Spleen (tissue), 11 donors: Measurements from ENCODE around the gene DAPK2. TPM values are rescaled to one million over a fixed set of nuclear protein-coding genes. Genes with fewer than 3 reads are reported as not detected.

Source experiments
- DNase-seq: peaks from one replicate; pipeline ENCODE4 v3.0.0-alpha.2; 2020
- H3K27ac ChIP-seq, 8 donors: fragments of 200-600 bp; sonication (generic) in 7 of 8; 1 replicate in 4 of 8; 2 replicates in 4 of 8; pipeline versions ENCODE4 v1.5.0 to v1.8.0; 2016 to 2021; ENCODE audit warnings: inconsistent platforms in 4 of 8, mild to moderate bottlenecking in 4 of 8, moderate library complexity in 1 of 8
- H3K27me3 ChIP-seq, 7 donors: fragments of 200-600 bp; sonication (generic) in 6 of 7; replicated peaks in 1 of 7; 1 replicate in 4 of 7; 2 replicates in 3 of 7; pipeline versions ENCODE4 v1.5.0 to v1.8.0; 2016 to 2021; ENCODE audit warnings: inconsistent platforms in 3 of 7, mild to moderate bottlenecking in 1 of 7
- H3K36me3 ChIP-seq, 6 donors: fragments of 200-600 bp; sonication (generic) in 5 of 6; 1 replicate in 4 of 6; 2 replicates in 2 of 6; pipeline versions ENCODE4 v1.5.0 to v1.8.0; 2016 to 2021; ENCODE audit warnings: inconsistent platforms in 2 of 6
- H3K4me1 ChIP-seq, 6 donors: fragments of 200-600 bp; sonication (generic) in 5 of 6; 1 replicate in 3 of 6; 2 replicates in 3 of 6; pipeline versions ENCODE4 v1.5.0 to v1.8.0; 2016 to 2021; ENCODE audit warnings: inconsistent platforms in 3 of 6
- H3K4me3 ChIP-seq, 8 donors: fragments of 200-600 bp; sonication (generic) in 7 of 8; 1 replicate in 4 of 8; 2 replicates in 4 of 8; pipeline versions ENCODE4 v1.5.0 to v1.8.0; 2016 to 2021; ENCODE audit warnings: inconsistent platforms in 4 of 8, mild to moderate bottlenecking in 4 of 8, moderate library complexity in 2 of 8
- H3K9me3 ChIP-seq, 8 donors: fragments of 200-600 bp; sonication (generic) in 7 of 8; 1 replicate in 4 of 8; 2 replicates in 4 of 8; pipeline versions ENCODE4 v1.5.0 to v1.8.0; 2016 to 2021; ENCODE audit warnings: inconsistent platforms in 4 of 8
- CTCF ChIP-seq, 11 experiments: fragments of 200-600 bp in 7 of 11; fragments of 450-650 bp in 4 of 11; sonication (generic) in 4 of 11; IDR thresholded peaks in 8 of 11; conservative IDR thresholded peaks in 3 of 11; 1 replicate in 7 of 11; 2 replicates in 4 of 11; pipeline versions ENCODE4 v1.4.0 to v1.8.0; 2016 to 2021; ENCODE audit warnings: antibody characterized with exemption in 11 of 11, inconsistent platforms in 4 of 11, mild to moderate bottlenecking in 1 of 11
- POLR2A ChIP-seq, 3 donors: fragments of 450-650 bp; IDR thresholded peaks; one replicate each; pipeline ENCODE4 v1.5.1; 2017; ENCODE audit warnings: antibody characterized with exemption in 3 of 3, mild to moderate bottlenecking in 1 of 3
- POLR2AphosphoS5 ChIP-seq, 3 donors: sonication (generic); formaldehyde crosslinking; IDR thresholded peaks; one replicate each; pipeline ENCODE4 v1.5.1; 2017; ENCODE audit warnings: antibody characterized with exemption in 3 of 3
- WGBS, 5 donors: extraction: QIAGEN DNeasy Blood & Tissue Kit in 3 of 5; methylation state at CpG; one replicate each; pipeline versions ENCODE4 v1.1.5 to v1.1.7; 2013 to 2018; 5-methylcytosine and 5-hydroxymethylcytosine counted together
- intact Hi-C: fragments of 100-400 bp; cut with DNase I; formaldehyde crosslinking; loops from one replicate; pipeline ENCODE4 v1.15.0; 2023; ENCODE audit warnings: low total_unique reads
- polyA plus RNA-seq, 3 donors: library from polyadenylated mRNA; stranded (reverse); fragments of 200-250 nt; gene quantifications; one replicate each; pipeline ENCODE4 v1.2.1, GENCODE V29; 2013
- total RNA-seq, 7 donors: library from RNA; depleted of rRNA in 3 of 7; stranded (reverse); fragments of >200 nt in 3 of 7; fragmentation: NEBNext Ultra II Directional in 4 of 7; extraction: Animal tissue kit (Norgen Biotek cat#: 25700) in 4 of 7; gene quantifications; one replicate each; pipeline versions ENCODE4 v1.1.0 to v1.2.1, GENCODE V29; 2016 to 2021
- donor health status: healthy with polysubstance abuse.
- donor health status: DM: no; HTN: no; CAD: no; lungs with moderate emphysema.
- donor health status: DM: no; HTN: no; CAD: no.
- donor health status: Bipolar disorder and iron deficiency.
- donor health status: healthy.
- donor health status: DM: no; HTN: no; CAD: no.
- donor health status: DM: yes; HTN: yes; CAD: no.

The DAPK2 gene
- total and polyA plus RNA-seq, 10 donors, result 4.9 to 38.3 (median 15.5) TPM

- TF ChIP-seq POLR2A (IDR thresholded peaks at IDR 0.05) (no peak), POLR2AphosphoS5 (IDR thresholded peaks at IDR 0.05) (no peak), CTCF (IDR thresholded peaks at IDR 0.05 in 8 of 11, conservative IDR thresholded peaks at IDR 0.05 in 3 of 11) (no peak)
These were observed 165.5 kb downstream of the DAPK2 start for GRCh38 chr15:63880744-63881143.

DNA sequence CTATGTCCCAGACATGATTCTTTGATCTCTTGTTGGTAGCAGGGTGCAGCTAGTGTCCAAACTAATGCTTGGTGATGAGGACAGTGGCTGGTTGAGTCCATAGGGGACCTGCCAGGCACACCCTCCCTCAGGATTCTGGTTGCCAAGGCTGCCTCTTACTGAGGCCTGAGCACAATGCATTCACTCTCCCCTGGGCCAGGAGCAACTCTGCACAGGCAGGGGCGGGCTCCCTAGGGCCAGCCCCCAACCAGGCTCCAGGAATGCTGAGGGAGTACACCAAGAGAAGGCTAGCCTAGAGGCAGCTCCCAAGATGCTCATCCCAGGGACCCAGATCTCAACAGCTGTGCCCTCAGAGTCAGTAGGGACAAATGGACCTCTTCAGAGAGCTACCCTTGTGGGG lies 166.3 kb downstream of the DAPK2 start:
- Histone ChIP-seq H3K4me3 (no peak overlapping the region), H3K36me3 (no peaks in the 10 kb centered on the region), H3K27ac (no peak overlapping the region), H3K9me3 (no peaks in the 10 kb centered on the region), H3K4me1 (peaks cover 21 to 52% (median 26%) of the 10 kb centered on the region in 6 donors), H3K27me3 (no peaks in the 10 kb centered on the region)
- TF ChIP-seq CTCF (IDR thresholded peaks at IDR 0.05 in 8 of 11, conservative IDR thresholded peaks at IDR 0.05 in 3 of 11), result no peak
- TF ChIP-seq POLR2AphosphoS5 (IDR thresholded peaks at IDR 0.05), result no peak
- TF ChIP-seq POLR2A (IDR thresholded peaks at IDR 0.05), result no peak
- WGBS, 5 donors, result 88 to 100% (median 100%) methylated on average over 1 of the region's 1 CpG; no CpG with 5 or more reads in 2 of the 5 donors
- intact Hi-C loops, result no loop called here
- no peak for DNase-seq

More at GRCh38 chr15:63880744-63881143, 165.5 kb downstream of the DAPK2 start:
- no peak overlapping the region for H3K4me3 ChIP-seq
- H3K36me3 ChIP-seq, result no peaks in the 10 kb centered on the region
- peaks cover 21 to 52% (median 26%) of the 10 kb centered on the region in 6 donors for H3K4me1 ChIP-seq
- H3K27ac ChIP-seq, result no peak overlapping the region
- intact Hi-C loops, result no loop called here
- WGBS, 5 donors, result 22 to 44% (median 39%) methylated on average over 5 of the region's 5 CpGs
- no peak for DNase-seq
- H3K9me3 ChIP-seq, result no peaks in the 10 kb centered on the region
- H3K27me3 ChIP-seq, result no peaks in the 10 kb centered on the region

GRCh38 chr15:63879211-63879610 lies 167.1 kb downstream of the DAPK2 start:
- no peak for DNase-seq
- TF ChIP-seq POLR2A (IDR thresholded peaks at IDR 0.05) (no peak), POLR2AphosphoS5 (IDR thresholded peaks at IDR 0.05) (no peak), CTCF (IDR thresholded peaks at IDR 0.05 in 8 of 11, conservative IDR thresholded peaks at IDR 0.05 in 3 of 11) (no peak)
- no peak overlapping the region for H3K4me3 ChIP-seq
- H3K36me3 ChIP-seq, result no peaks in the 10 kb centered on the region
- H3K9me3 ChIP-seq, result no peaks in the 10 kb centered on the region
- peaks cover 21 to 52% (median 26%) of the 10 kb centered on the region in 6 donors for H3K4me1 ChIP-seq
- no peak overlapping the region for H3K27ac ChIP-seq
- 58 to 77% (median 68%) methylated on average over 3 of the region's 3 CpGs for WGBS, 5 donors
- intact Hi-C loops, result no loop called here
- H3K27me3 ChIP-seq, result no peaks in the 10 kb centered on the region

GRCh38 chr15:63877713-63878271 lies 168.5 kb downstream of the DAPK2 start:
- intact Hi-C loops, result no loop called here
- H3K27ac ChIP-seq, result no peak overlapping the region
- no peak for TF ChIP-seq POLR2AphosphoS5 (IDR thresholded peaks at IDR 0.05)
- no peak for TF ChIP-seq POLR2A (IDR thresholded peaks at IDR 0.05)
- no peak for TF ChIP-seq CTCF (IDR thresholded peaks at IDR 0.05 in 8 of 11, conservative IDR thresholded peaks at IDR 0.05 in 3 of 11)
- H3K9me3 ChIP-seq, result peaks cover 0 to under 1% (median 0%) of the 10 kb centered on the region in 8 donors
- no peak overlapping the region for H3K4me3 ChIP-seq
- peaks cover 21 to 42% (median 26%) of the 10 kb centered on the region in 6 donors for H3K4me1 ChIP-seq
- WGBS, 5 donors, result 72 to 92% (median 84%) methylated on average over 4 to 5 of the region's 5 CpGs
- H3K27me3 ChIP-seq, result no peaks in the 10 kb centered on the region
- DNase-seq, result no peak
- H3K36me3 ChIP-seq, result no peaks in the 10 kb centered on the region
